ENCODE measurements around the gene NACC2.

Gene NACC2

DNA sequence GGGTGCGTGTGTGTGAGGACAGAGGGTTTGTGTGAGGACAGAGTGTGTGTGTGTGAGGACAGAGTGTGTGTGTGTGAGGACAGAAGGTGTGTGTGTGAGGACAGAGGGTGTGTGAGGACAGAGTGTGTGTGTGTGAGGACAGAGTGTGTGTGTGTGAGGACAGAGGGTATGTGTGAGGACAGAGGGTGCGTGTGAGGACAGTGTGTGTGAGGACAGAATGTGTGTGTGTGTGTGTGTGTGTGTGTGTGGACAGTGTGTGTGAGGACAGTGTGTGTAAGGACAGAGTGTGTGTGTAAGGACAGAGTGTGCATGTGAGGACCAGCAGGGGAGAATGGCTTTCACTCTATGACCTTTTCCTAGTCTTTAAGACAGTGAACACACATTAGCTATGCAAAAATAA lies 70.8 kb downstream of the NACC2 start:
- H3K4me1 ChIP-seq (ENCODE audit: control insufficient read depth in 1 of 2, insufficient read depth in 2 of 2, low read length in 2 of 2), result no peaks in the 10 kb centered on the region
- no peak overlapping the region for H3K14ac ChIP-seq (ENCODE audit: low read length)
- no peak overlapping the region for H3K4me3 ChIP-seq (ENCODE audit: low read depth, low read length)
- H3K9ac ChIP-seq (ENCODE audit: low read length), result no peak overlapping the region
- no peak overlapping the region for H4K8ac ChIP-seq (ENCODE audit: low read depth, low read length)
- peaks cover 8% of the 10 kb centered on the region in 2 experiments for H3K36me3 ChIP-seq (ENCODE audit: control insufficient read depth in 1 of 2, insufficient read depth in 2 of 2, low read length in 2 of 2)
- peaks cover 8% of the 10 kb centered on the region for H3K9me3 ChIP-seq (ENCODE audit: insufficient read depth, low read depth, low read length)
- no peak overlapping the region for H4K12ac ChIP-seq (ENCODE audit: low read depth, low read length)
- no peak overlapping the region for H4K91ac ChIP-seq (ENCODE audit: low read depth, low read length)
- no peak overlapping the region for H3K18ac ChIP-seq (ENCODE audit: low read length)
- H3K23ac ChIP-seq (ENCODE audit: low read length), result no peak overlapping the region
- H3K27ac ChIP-seq (ENCODE audit: low read depth, low read length), result no peak overlapping the region
- no peak overlapping the region for H3K4ac ChIP-seq (ENCODE audit: low read depth, low read length)
- H2AFZ ChIP-seq (ENCODE audit: insufficient read depth, low read length, poor library complexity), result no peak overlapping the region
- H2BK12ac ChIP-seq (ENCODE audit: low read length), result no peak overlapping the region
- no peak overlapping the region for H3K4me2 ChIP-seq (ENCODE audit: low read length)
- peaks cover 2% of the 10 kb centered on the region for H3K79me2 ChIP-seq (ENCODE audit: control insufficient read depth, insufficient read depth, low read length, poor library complexity)
- no peak overlapping the region for H2AK5ac ChIP-seq (ENCODE audit: low read length)
- WGBS (ENCODE audit: extremely low coverage, insufficient coverage, insufficient read length), result no CpG with 5 or more reads among the region's 2 CpGs
- H3K27me3 ChIP-seq (ENCODE audit: insufficient read depth, low read length), result no peaks in the 10 kb centered on the region
- H2BK5ac ChIP-seq (ENCODE audit: low read depth, low read length, poor library complexity), result no peak overlapping the region
- H3K79me1 ChIP-seq (ENCODE audit: low read length), result no peaks in the 10 kb centered on the region
- no peak overlapping the region for H2BK120ac ChIP-seq (ENCODE audit: insufficient read depth, low read length, poor library complexity)
- no peak for DNase-seq

DNA sequence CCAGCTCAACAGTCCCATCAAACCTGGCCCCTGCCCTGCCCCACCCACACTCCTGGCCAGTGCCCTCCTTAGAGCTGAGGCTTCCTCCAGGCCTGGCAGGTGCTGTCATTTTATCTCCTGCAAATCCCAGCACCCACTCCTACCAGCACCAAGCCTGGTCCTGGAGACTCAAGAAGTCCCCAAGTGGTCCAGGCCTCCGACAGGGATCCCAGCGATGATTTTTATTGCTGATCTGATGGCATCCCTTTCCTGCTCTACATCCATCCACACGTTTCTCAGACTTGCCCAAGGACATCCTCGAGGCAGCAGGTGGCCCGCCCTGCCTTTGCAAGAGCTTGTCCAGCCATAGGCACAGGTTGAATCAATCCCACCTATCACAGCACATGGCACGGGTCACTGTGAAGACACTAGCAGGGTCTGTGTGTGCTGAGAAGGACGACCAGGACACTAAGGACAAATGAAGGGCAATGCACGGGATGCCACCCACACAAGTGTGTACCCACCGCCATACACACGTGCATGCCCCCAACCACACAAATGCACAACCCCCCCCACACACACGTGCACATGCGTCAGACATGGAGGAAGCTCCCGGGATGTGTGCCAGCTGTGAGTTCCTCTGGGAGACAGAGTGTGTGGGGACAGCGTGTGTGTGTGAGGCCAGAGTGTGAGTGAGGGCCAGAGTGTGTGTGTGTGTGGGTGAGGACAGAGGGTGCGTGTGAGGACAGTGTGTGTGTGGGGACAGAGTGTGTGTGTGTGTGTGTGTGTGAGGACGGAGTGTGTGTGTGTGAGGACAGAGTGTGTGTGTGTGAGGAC lies 71.5 kb downstream of the NACC2 start:
- no peak overlapping the region for H3K14ac ChIP-seq (ENCODE audit: low read length)
- H2BK5ac ChIP-seq (ENCODE audit: low read depth, low read length, poor library complexity), result no peak overlapping the region
- peaks cover 2% of the 10 kb centered on the region for H3K79me2 ChIP-seq (ENCODE audit: control insufficient read depth, insufficient read depth, low read length, poor library complexity)
- H3K23ac ChIP-seq (ENCODE audit: low read length), result no peak overlapping the region
- no CpG with 5 or more reads among the region's 16 CpGs for WGBS (ENCODE audit: extremely low coverage, insufficient coverage, insufficient read length)
- no peak overlapping the region for H3K4me3 ChIP-seq (ENCODE audit: low read depth, low read length)
- no peaks in the 10 kb centered on the region for H3K4me1 ChIP-seq (ENCODE audit: control insufficient read depth in 1 of 2, insufficient read depth in 2 of 2, low read length in 2 of 2)
- no peak overlapping the region for H3K27ac ChIP-seq (ENCODE audit: low read depth, low read length)
- no peak overlapping the region for H4K91ac ChIP-seq (ENCODE audit: low read depth, low read length)
- H2BK12ac ChIP-seq (ENCODE audit: low read length), result no peak overlapping the region
- H2AFZ ChIP-seq (ENCODE audit: insufficient read depth, low read length, poor library complexity), result peak overlapping the region; percentile 6
- no peak overlapping the region for H4K12ac ChIP-seq (ENCODE audit: low read depth, low read length)
- peaks cover 3% of the 10 kb centered on the region in 2 experiments for H3K36me3 ChIP-seq (ENCODE audit: control insufficient read depth in 1 of 2, insufficient read depth in 2 of 2, low read length in 2 of 2)
- H3K4ac ChIP-seq (ENCODE audit: low read depth, low read length), result no peak overlapping the region
- H3K9me3 ChIP-seq (ENCODE audit: insufficient read depth, low read depth, low read length), result peaks cover 5% of the 10 kb centered on the region
- H3K79me1 ChIP-seq (ENCODE audit: low read length), result no peaks in the 10 kb centered on the region
- DNase-seq, result no peak
- H4K8ac ChIP-seq (ENCODE audit: low read depth, low read length), result no peak overlapping the region
- H2BK120ac ChIP-seq (ENCODE audit: insufficient read depth, low read length, poor library complexity), result no peak overlapping the region
- H3K18ac ChIP-seq (ENCODE audit: low read length), result no peak overlapping the region
- H3K4me2 ChIP-seq (ENCODE audit: low read length), result no peak overlapping the region
- H2AK5ac ChIP-seq (ENCODE audit: low read length), result no peak overlapping the region
- no peak overlapping the region for H3K9ac ChIP-seq (ENCODE audit: low read length)
- no peaks in the 10 kb centered on the region for H3K27me3 ChIP-seq (ENCODE audit: insufficient read depth, low read length)

- Histone ChIP-seq H4K8ac (ENCODE audit: low read depth, low read length) (no peak overlapping the region), H3K14ac (ENCODE audit: low read length) (no peak overlapping the region), H2AK5ac (ENCODE audit: low read length) (no peak overlapping the region), H3K18ac (ENCODE audit: low read length) (no peak overlapping the region), H2BK5ac (ENCODE audit: low read depth, low read length, poor library complexity) (no peak overlapping the region), H3K79me1 (ENCODE audit: low read length) (no peaks in the 10 kb centered on the region), H3K79me2 (ENCODE audit: control insufficient read depth, insufficient read depth, low read length, poor library complexity) (peaks cover 2% of the 10 kb centered on the region), H3K4me1 (ENCODE audit: control insufficient read depth in 1 of 2, insufficient read depth in 2 of 2, low read length in 2 of 2) (no peaks in the 10 kb centered on the region), H3K4me3 (ENCODE audit: low read depth, low read length) (no peak overlapping the region), H4K91ac (ENCODE audit: low read depth, low read length) (no peak overlapping the region), H2AFZ (ENCODE audit: insufficient read depth, low read length, poor library complexity) (no peak overlapping the region), H3K9me3 (ENCODE audit: insufficient read depth, low read depth, low read length) (peaks cover 5% of the 10 kb centered on the region), H3K9ac (ENCODE audit: low read length) (no peak overlapping the region), H3K4me2 (ENCODE audit: low read length) (no peak overlapping the region), H3K36me3 (ENCODE audit: control insufficient read depth in 1 of 2, insufficient read depth in 2 of 2, low read length in 2 of 2) (peaks cover 0 to 3% of the 10 kb centered on the region in 2 experiments), H3K23ac (ENCODE audit: low read length) (no peak overlapping the region), H4K12ac (ENCODE audit: low read depth, low read length) (no peak overlapping the region), H3K27me3 (ENCODE audit: insufficient read depth, low read length) (no peaks in the 10 kb centered on the region), H2BK120ac (ENCODE audit: insufficient read depth, low read length, poor library complexity) (no peak overlapping the region), H3K27ac (ENCODE audit: low read depth, low read length) (no peak overlapping the region), H3K4ac (ENCODE audit: low read depth, low read length) (no peak overlapping the region), H2BK12ac (ENCODE audit: low read length) (no peak overlapping the region)
- no CpG with 5 or more reads among the region's 22 CpGs for WGBS (ENCODE audit: extremely low coverage, insufficient coverage, insufficient read length)
- DNase-seq, result no peak
Observed at GRCh38 chr9:136022731-136023409, 72.2 kb downstream of the NACC2 start.

DNA sequence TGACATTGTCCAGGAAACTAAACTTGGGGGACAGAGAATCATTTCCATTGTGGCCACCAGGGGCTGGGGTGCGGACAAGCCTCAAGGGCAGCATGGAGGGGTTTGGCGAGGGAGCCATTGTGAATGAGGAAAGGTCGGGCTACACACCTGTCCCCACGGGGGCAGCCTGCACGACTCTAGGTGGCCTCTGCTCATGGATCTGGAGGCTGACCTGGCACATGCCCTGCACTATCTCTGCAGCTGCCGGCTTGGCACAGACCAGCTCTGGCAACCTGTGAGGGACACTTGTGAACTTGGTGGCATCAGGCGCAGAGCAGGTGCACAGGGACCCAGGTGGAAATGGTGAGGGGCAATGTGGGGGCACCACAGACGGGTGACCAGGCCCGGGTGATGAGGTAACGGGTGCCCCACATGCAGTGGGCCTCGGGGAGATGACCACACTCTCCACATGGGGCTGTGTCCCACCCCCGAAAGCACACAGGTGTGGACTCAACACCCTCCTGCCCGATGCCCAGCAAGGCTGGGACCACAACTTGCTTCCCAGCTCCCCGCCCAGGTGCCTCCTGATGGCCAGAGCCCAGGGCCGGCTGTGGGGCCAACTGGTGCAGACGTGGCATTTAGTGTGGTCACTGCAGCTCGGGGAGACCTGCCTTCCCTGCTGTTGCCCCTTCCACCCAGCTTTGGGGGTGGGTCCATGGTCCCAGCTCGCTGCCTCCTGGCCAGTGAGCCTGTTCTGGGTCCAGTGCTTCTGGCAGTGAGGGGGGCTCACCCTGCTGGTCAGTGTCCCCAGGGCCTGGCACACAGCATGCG lies 73.0 kb downstream of the NACC2 start:
- Histone ChIP-seq H3K4me3 (ENCODE audit: low read depth, low read length) (no peak overlapping the region), H3K27me3 (ENCODE audit: insufficient read depth, low read length) (no peaks in the 10 kb centered on the region), H3K18ac (ENCODE audit: low read length) (no peak overlapping the region), H4K12ac (ENCODE audit: low read depth, low read length) (no peak overlapping the region), H3K79me1 (ENCODE audit: low read length) (no peaks in the 10 kb centered on the region), H3K4me1 (ENCODE audit: control insufficient read depth in 1 of 2, insufficient read depth in 2 of 2, low read length in 2 of 2) (no peaks in the 10 kb centered on the region), H3K23ac (ENCODE audit: low read length) (no peak overlapping the region), H3K79me2 (ENCODE audit: control insufficient read depth, insufficient read depth, low read length, poor library complexity) (peaks cover 2% of the 10 kb centered on the region), H3K4me2 (ENCODE audit: low read length) (no peak overlapping the region), H2BK5ac (ENCODE audit: low read depth, low read length, poor library complexity) (no peak overlapping the region), H2AK5ac (ENCODE audit: low read length) (no peak overlapping the region), H4K8ac (ENCODE audit: low read depth, low read length) (no peak overlapping the region), H3K4ac (ENCODE audit: low read depth, low read length) (no peak overlapping the region), H3K36me3 (ENCODE audit: control insufficient read depth in 1 of 2, insufficient read depth in 2 of 2, low read length in 2 of 2) (peaks cover 0 to 3% of the 10 kb centered on the region in 2 experiments), H3K27ac (ENCODE audit: low read depth, low read length) (no peak overlapping the region), H2BK12ac (ENCODE audit: low read length) (no peak overlapping the region), H3K9ac (ENCODE audit: low read length) (no peak overlapping the region), H3K14ac (ENCODE audit: low read length) (no peak overlapping the region), H3K9me3 (ENCODE audit: insufficient read depth, low read depth, low read length) (peaks cover 5% of the 10 kb centered on the region), H2BK120ac (ENCODE audit: insufficient read depth, low read length, poor library complexity) (no peak overlapping the region), H4K91ac (ENCODE audit: low read depth, low read length) (no peak overlapping the region), H2AFZ (ENCODE audit: insufficient read depth, low read length, poor library complexity) (no peak overlapping the region)
- no peak for DNase-seq
- WGBS (ENCODE audit: extremely low coverage, insufficient coverage, insufficient read length), result no CpG with 5 or more reads among the region's 19 CpGs

All from trophoblast cell (in vitro differentiated cells and primary cell).